Neural crest cell (in vitro differentiated cells): ENCODE data around the gene KIF22. TPM values are rescaled to one million over a fixed set of nuclear protein-coding genes. Genes with fewer than 3 reads are reported as not detected.
"Not testable (repeated sequence)": the region's sequence is repeated elsewhere in the genome, so short reads cannot be mapped to it uniquely, and the experiment has no call there.

Experiments
- DNase-seq: peaks from one replicate; pipeline ENCODE4 v3.0.0; 2021; ENCODE audit warnings: low read depth, mixed read lengths, low spot score
- H3K27ac Mint-ChIP-seq: one replicate; pipeline ENCODE4 v1.8.0; 2021; ENCODE audit warnings: mild to moderate bottlenecking, mixed read lengths; ENCODE audit not compliant: unreplicated experiment
- H3K27me3 Mint-ChIP-seq: 2 replicates; pipeline ENCODE4 v1.8.0; 2021; ENCODE audit warnings: low read depth, mild to moderate bottlenecking, mixed read lengths
- H3K36me3 Mint-ChIP-seq: 2 replicates; pipeline ENCODE4 v1.8.0; 2021; ENCODE audit warnings: low read depth, mild to moderate bottlenecking, mixed read lengths
- H3K4me1 Mint-ChIP-seq: 2 replicates; pipeline ENCODE4 v1.8.0; 2021; ENCODE audit warnings: mixed read lengths
- H3K4me3 Mint-ChIP-seq: one replicate; pipeline ENCODE4 v1.8.0; 2021; ENCODE audit warnings: mild to moderate bottlenecking, mixed read lengths
- H3K9me3 Mint-ChIP-seq: 2 replicates; pipeline ENCODE4 v1.8.0; 2021; ENCODE audit warnings: mixed read lengths
- total RNA-seq: library from RNA; stranded (reverse); gene quantifications from 2 replicates; pipeline ENCODE4 v1.2.1, GENCODE V29; 2021
- TF ChIP-seq, protein P1 (sequence below): fragments of 200-600 bp; sonication (generic); conservative IDR thresholded peaks from 2 replicates; pipeline ENCODE4 v1.5.0; 2021; ENCODE audit warnings: antibody characterized with exemption, mild to moderate bottlenecking

Gene KIF22
- total RNA-seq, 1 donor from 2014 or later, result 173 TPM

- TF ChIP-seq, protein P1, sequence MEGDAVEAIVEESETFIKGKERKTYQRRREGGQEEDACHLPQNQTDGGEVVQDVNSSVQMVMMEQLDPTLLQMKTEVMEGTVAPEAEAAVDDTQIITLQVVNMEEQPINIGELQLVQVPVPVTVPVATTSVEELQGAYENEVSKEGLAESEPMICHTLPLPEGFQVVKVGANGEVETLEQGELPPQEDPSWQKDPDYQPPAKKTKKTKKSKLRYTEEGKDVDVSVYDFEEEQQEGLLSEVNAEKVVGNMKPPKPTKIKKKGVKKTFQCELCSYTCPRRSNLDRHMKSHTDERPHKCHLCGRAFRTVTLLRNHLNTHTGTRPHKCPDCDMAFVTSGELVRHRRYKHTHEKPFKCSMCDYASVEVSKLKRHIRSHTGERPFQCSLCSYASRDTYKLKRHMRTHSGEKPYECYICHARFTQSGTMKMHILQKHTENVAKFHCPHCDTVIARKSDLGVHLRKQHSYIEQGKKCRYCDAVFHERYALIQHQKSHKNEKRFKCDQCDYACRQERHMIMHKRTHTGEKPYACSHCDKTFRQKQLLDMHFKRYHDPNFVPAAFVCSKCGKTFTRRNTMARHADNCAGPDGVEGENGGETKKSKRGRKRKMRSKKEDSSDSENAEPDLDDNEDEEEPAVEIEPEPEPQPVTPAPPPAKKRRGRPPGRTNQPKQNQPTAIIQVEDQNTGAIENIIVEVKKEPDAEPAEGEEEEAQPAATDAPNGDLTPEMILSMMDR, result no peak
- no peaks in the 10 kb centered on the region for H3K9me3 Mint-ChIP-seq
- no peaks in the 10 kb centered on the region for H3K36me3 Mint-ChIP-seq
- no peaks in the 10 kb centered on the region for H3K4me1 Mint-ChIP-seq
- no peak overlapping the region for H3K4me3 Mint-ChIP-seq
- no peak for DNase-seq
- no peak overlapping the region for H3K27ac Mint-ChIP-seq
- H3K27me3 Mint-ChIP-seq, result no peaks in the 10 kb centered on the region
These were observed 33.9 kb upstream of the KIF22 start for GRCh38 chr16:29756654-29757053.

- not testable (repeated sequence) for H3K27ac Mint-ChIP-seq, H3K4me3 Mint-ChIP-seq, H3K27me3 Mint-ChIP-seq, H3K4me1 Mint-ChIP-seq, DNase-seq, H3K36me3 Mint-ChIP-seq, H3K9me3 Mint-ChIP-seq
These were observed 33.5 kb upstream of the KIF22 start for GRCh38 chr16:29757086-29757485.

DNA sequence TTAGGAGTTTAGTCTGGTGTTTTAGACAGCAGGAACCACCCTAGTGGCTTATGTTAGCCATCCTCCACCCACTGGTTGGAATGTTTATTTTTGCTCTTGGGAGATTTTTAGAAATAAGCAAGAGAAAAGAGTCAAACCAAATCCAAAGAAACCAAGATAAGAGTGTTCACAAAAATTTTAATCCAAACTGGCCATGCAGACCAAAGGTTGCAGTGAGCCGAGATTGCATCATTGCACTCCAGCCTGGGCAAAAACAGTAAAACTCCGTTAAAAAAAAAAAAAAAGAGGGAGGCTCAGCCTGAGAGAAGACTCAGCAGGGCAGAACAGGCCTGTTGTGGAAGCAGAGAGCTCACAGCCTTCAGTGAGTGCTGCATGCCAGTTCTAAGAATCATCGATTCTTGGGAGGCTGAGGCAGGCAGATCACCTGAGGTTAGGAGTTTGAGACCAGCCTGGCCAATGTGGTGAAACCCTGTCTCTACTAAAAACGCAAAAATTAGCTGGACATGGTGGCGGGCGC lies 32.5 kb upstream of the KIF22 start:
- H3K27ac Mint-ChIP-seq, result no peak overlapping the region
- no peaks in the 10 kb centered on the region for H3K36me3 Mint-ChIP-seq
- H3K9me3 Mint-ChIP-seq, result no peaks in the 10 kb centered on the region
- TF ChIP-seq, protein P1, result no peak
- H3K4me3 Mint-ChIP-seq, result no peak overlapping the region
- H3K4me1 Mint-ChIP-seq, result no peaks in the 10 kb centered on the region
- DNase-seq, result no peak
- H3K27me3 Mint-ChIP-seq, result no peaks in the 10 kb centered on the region

DNA sequence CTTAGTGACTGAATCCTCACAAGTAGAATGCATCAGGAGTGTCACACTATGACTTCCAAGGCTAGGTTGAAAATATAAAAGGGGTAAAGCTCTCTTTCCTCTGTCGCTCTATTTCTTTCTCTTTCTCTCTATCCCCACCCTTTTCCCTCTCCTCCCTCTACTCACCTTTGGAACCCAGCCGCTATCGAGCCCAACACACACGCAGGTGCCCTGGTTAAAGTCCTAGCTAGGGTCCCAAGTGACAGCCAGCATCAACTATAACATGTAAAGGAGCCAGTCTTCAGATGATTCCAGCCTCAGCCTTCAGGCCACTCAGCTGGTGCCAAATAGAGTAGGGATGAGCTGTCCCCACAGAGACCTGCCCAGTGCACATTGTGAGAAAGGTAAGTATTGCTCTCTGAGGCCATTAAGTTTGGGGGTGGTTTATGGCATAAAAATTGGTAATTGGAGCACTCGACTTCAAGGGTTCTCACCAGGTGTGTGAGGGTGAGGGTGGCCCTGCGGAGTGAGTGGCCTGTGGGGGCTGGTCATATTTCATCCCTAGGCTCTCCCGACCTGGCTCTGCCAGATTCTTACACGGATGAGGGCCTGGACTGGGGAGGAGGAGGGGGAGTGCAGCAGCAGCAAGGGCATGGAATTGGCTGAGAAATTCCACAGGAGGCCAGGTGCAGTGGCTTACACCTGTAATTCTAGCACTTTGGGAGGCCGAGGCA lies 29.8 kb upstream of the KIF22 start:
- H3K4me1 Mint-ChIP-seq, result no peaks in the 10 kb centered on the region
- H3K9me3 Mint-ChIP-seq, result no peaks in the 10 kb centered on the region
- H3K27me3 Mint-ChIP-seq, result no peaks in the 10 kb centered on the region
- no peak overlapping the region for H3K27ac Mint-ChIP-seq
- H3K4me3 Mint-ChIP-seq, result no peak overlapping the region
- no peak for DNase-seq
- no peaks in the 10 kb centered on the region for H3K36me3 Mint-ChIP-seq
- TF ChIP-seq, protein P1, result no peak

DNA sequence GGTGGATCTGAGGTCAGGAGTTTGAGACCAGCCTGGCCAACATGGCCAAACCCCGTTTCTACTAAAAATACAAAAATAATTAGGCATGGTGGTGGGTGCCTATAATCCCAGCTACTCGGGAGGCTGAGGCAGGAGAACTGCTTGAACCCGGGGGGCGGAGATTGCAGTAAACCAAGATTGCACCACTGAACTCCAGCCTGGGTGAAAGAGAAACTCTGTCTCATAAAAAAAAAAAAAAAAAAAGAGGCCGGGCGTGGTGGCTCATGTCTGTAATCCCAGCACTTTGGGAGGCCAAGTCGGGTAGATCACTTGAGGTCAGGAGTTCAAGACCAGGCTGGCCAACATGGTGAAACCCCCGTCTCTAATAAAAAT lies 29.3 kb upstream of the KIF22 start:
- H3K9me3 Mint-ChIP-seq, H3K36me3 Mint-ChIP-seq, DNase-seq, H3K4me1 Mint-ChIP-seq, H3K4me3 Mint-ChIP-seq, H3K27me3 Mint-ChIP-seq, H3K27ac Mint-ChIP-seq: not testable (repeated sequence)

DNA sequence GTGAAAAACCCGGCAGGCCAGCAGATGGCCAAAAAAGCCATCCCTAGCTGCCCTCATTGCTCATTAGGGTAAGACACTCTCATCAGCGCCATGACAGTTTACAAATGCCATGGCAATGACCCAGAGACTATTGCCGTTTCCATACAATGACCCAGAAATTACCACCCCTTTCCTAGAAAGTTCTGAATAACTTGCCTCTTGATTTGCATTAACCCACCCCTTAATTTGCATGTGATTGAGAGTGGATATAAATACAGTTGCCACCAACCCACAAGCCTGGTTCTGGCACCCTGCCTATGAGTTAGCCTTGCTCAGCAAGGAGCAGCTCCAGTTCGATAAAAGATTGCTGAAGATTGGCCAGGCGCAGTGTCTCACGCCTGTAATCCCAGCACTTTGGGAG lies 28.7 kb upstream of the KIF22 start:
- no peaks in the 10 kb centered on the region for H3K9me3 Mint-ChIP-seq
- no peak overlapping the region for H3K4me3 Mint-ChIP-seq
- TF ChIP-seq, protein P1, result no peak
- H3K27ac Mint-ChIP-seq, result no peak overlapping the region
- no peaks in the 10 kb centered on the region for H3K4me1 Mint-ChIP-seq
- H3K27me3 Mint-ChIP-seq, result no peaks in the 10 kb centered on the region
- no peak for DNase-seq
- H3K36me3 Mint-ChIP-seq, result no peaks in the 10 kb centered on the region
